ENCODE measurements around the gene REV1.
"Not testable (repeated sequence)": the region's sequence is repeated elsewhere in the genome, so short reads cannot be mapped to it uniquely, and the experiment has no call there.

The REV1 gene

GRCh38 chr2:99485411-99485810 is 4.4 kb downstream of the REV1 start:
- DNase-seq: no peak

GRCh38 chr2:99484205-99484604 is 5.6 kb downstream of the REV1 start:
- no peak for DNase-seq

GRCh38 chr2:99481941-99482340 is 7.9 kb downstream of the REV1 start:
- DNase-seq: no peak

- no peak for DNase-seq
Measured at GRCh38 chr2:99481527-99481926, 8.3 kb downstream of the REV1 start.

GRCh38 chr2:99480390-99480789 is 9.4 kb downstream of the REV1 start:
- DNase-seq: no peak

GRCh38 chr2:99478632-99479031 is 11.2 kb downstream of the REV1 start:
- DNase-seq: no peak

- DNase-seq: no peak
Measured at GRCh38 chr2:99477054-99477453, 12.8 kb downstream of the REV1 start.

GRCh38 chr2:99476629-99477028 is 13.2 kb downstream of the REV1 start:
- DNase-seq: no peak

- DNase-seq: not testable (repeated sequence)
Measured at GRCh38 chr2:99475095-99475494, 14.7 kb downstream of the REV1 start.

- DNase-seq: no peak
Measured at GRCh38 chr2:99473518-99474083, 16.2 kb downstream of the REV1 start.

- no peak for DNase-seq
Measured at GRCh38 chr2:99472600-99472960, 17.2 kb downstream of the REV1 start.

GRCh38 chr2:99471654-99472599 is 17.9 kb downstream of the REV1 start:
- no peak for DNase-seq

- DNase-seq: no peak
Measured at GRCh38 chr2:99470957-99471356, 18.9 kb downstream of the REV1 start.

- not testable (repeated sequence) for DNase-seq
Measured at GRCh38 chr2:99470459-99470858, 19.4 kb downstream of the REV1 start.

- peak; percentile 2 to 26 for DNase-seq
Measured at GRCh38 chr2:99469394-99469793, 20.4 kb downstream of the REV1 start.

GRCh38 chr2:99468155-99468554 is 21.7 kb downstream of the REV1 start:
- peak; percentile 3 to 9 for DNase-seq

GRCh38 chr2:99467390-99467789 is 22.4 kb downstream of the REV1 start:
- DNase-seq: no peak

- DNase-seq: no peak
Measured at GRCh38 chr2:99461828-99462483, 27.9 kb downstream of the REV1 start.

- no peak for DNase-seq
Measured at GRCh38 chr2:99458529-99458928, 31.3 kb downstream of the REV1 start.

GRCh38 chr2:99451686-99452085 is 38.1 kb downstream of the REV1 start:
- DNase-seq: no peak

GRCh38 chr2:99451280-99451679 is 38.5 kb downstream of the REV1 start:
- no peak for DNase-seq

- no peak for DNase-seq
Measured at GRCh38 chr2:99450199-99450598, 39.6 kb downstream of the REV1 start.

- no peak for DNase-seq
Measured at GRCh38 chr2:99448556-99448955, 41.3 kb downstream of the REV1 start.

GRCh38 chr2:99445065-99445464 is 44.8 kb downstream of the REV1 start:
- DNase-seq: no peak

Measured in Kasumi-1 (cell line).